GM18868 (cell line): Measurements from ENCODE around the gene IMP4.

Experiments
- ATAC-seq: cut with Tn5 transposase; IDR thresholded peaks from one replicate; pipeline ENCODE4 v1.9.1; 2021; ENCODE audit warnings: mild to moderate bottlenecking, moderate library complexity; ENCODE audit not compliant: unreplicated experiment

IMP4 gene

DNA sequence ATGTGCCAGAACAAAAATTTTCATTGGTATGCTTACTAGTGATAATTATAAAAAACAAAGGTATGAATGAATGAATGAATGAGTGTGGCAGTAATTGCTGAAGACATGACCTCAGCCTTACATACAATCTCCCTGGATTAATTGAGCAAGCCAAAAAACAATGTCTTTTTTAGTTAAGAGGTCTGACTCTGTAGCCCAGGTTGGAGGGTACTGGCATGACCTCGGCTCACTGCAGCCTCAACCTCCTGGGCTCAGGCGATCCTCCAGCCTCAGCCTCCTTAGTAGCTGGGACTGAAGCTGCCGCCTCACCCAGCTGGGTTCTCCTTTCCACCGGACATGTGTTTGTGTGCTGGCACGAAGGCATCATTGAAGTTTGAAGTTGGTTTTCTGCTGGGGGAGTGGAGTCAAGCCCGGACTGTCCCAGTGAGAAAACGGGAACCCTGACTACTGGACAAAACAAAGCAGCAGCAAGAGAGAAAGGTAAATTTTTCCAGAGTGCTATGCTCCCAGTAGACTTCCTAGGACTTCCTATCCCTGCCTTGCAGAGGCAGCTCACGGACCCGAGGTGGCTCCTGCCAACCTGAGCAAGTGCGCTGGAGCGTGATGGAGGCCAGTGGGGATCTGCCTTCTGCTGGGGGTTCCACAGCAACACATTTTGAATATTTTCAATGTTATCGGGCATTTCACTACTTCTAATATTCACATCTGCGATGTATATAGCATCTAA is 6.4 kb upstream of the IMP4 start:
- ATAC-seq: no peak

DNA sequence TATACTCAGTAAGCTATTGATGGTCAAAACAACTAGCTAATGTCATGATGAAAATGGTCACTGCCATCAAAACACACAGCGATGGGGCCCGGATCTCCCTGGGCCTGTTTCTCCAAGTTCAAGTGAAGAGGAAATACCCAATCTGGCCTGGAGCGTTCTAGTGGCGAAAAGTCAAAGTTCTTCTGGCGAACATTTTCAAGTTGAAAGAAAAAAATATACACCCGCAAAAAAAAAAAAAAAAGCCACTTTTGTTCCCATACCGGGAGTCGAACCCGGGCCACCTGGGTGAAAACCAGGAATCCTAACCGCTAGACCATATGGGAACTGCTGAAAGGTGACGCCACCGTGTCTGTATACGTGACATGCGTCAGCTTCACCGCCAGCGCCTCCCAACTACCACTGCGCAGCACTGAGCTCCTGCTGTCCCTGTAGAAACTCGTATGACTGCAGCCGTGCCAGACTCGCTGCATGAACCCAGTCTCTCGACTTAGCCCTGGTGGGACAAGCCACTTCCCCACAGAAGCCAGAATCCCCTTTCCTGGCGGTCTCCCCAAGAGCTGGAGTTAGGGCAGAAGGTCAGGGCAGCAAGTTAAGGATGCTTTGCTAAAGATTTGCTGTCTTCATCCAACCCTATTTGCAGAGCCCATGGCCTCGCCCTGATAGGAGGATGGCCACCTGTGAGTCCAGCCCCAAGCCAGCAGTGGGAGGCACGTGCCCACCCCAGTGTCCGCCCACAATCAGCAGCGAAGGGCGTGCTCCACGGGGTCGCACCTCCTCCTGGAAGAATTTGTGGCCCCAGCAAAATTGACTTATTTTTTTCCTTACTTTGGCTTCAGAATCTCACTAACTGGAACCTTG is 5.6 kb upstream of the IMP4 start:
- ATAC-seq: no peak

DNA sequence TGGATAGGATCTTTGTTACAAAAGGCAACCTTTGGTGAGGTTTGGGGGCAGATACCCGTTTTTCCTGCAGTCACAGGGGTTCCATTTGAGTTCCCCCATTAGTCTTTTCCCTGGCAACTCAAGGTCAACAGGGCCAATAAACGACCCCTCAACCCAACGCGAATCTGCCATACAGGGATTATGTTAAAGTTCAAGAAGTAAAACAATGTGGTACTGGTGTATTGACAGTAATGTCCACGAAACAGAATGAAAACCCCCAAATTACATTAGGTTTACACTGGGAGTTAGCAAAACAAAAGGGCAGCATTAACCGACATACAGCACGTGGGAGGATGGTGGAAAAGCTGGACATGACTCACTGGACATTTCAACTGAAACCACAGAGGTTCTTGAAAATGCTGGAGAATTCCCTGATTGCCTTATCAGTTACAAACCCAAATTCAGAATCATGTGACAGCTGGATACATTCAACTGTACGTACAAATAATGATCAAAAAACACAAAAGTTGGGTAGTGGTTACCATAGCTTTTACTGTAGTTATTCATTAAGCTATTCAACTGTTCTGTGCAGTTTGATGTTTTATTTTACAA is 4.9 kb upstream of the IMP4 start:
- ATAC-seq: no peak

DNA sequence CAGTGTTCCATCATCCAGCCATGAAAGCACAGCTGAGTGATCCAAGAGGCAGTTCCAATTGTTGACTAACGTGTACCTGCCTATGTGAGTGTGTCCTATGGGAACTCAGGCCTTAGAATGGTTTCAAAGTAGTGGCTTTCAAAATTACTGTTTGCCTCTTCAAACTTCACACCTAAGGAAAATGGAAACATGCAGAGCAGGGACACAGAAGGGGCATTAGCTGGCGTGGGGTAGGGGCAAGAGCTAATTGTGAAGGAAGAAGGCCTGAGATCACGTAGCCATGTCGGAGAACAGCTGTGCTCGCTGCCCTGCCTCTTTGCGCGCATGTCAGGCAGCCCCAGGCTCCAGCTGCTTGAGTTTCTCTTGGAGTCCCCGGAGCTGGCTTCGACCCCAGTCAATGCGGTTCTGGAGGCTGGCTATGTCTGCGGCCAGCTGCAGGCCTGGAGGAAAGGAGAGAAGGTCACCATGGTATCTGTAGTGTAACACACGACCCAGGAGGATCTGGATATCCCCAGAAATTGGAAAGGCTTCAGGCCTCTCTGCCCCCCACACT is 3.8 kb upstream of the IMP4 start:
- ATAC-seq: no peak

DNA sequence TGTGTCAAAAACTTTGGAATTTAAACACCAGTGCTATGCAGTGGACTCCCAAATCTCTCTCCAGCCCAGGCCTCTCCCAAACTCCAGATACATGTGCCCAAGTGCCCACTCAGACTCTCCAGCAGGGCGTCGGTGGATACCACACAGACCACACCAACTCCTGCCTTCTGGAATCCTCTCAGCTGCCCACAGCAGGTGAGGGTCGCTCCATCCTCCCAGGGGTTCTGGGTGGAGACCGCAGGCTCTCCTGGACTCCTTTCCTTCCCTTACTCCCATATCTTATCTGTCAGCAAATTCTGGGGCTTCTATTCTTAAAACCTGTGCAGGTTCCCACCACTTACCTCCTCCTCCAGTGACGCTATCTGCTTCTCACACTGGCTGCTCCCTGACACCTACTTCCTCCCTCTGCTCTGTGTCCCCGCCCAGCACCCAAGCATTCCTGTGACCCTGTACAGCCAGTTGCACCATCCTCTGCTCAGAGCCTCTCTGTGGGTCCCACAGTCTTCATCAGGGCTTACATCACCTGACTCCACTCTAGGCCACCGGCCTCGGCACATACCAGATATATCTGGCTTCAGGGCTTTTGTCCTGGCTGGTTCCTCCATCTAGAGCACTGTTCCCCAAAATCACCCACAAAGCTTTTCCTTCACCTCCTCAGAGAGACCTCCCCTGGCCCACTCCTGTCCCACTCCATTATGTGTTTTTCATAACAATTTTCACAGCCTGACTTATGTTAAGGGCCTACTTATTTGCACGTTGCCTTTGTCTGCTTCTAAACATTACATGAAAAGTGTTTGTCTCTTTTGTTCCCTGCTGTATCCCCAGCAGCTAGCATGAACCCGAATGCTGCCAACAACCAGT is 2.6 kb upstream of the IMP4 start:
- no peak for ATAC-seq

DNA sequence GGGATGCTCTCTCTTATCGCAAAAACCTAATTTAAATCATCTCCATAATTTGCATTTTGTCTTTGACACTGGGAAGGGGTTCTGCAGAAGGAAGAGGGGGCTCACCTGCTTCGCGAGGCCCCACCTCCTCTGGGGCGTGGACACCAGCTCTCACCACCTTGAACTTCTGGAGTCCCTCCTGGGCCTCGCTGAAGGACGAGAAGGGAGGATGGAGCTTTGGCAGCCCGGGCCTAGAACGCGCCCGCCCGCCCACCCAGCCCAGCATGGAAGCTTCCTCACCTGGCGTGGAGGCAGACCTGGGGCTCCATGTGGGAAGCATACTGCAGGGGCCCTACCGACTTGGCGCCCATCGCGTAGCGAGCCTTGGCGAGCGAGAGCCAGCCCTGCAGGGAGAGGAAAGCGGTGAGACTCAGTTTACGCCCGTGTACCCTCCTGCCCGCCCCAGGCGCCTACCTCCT is 1.1 kb upstream of the IMP4 start:
- ATAC-seq: peak; percentile 1

DNA sequence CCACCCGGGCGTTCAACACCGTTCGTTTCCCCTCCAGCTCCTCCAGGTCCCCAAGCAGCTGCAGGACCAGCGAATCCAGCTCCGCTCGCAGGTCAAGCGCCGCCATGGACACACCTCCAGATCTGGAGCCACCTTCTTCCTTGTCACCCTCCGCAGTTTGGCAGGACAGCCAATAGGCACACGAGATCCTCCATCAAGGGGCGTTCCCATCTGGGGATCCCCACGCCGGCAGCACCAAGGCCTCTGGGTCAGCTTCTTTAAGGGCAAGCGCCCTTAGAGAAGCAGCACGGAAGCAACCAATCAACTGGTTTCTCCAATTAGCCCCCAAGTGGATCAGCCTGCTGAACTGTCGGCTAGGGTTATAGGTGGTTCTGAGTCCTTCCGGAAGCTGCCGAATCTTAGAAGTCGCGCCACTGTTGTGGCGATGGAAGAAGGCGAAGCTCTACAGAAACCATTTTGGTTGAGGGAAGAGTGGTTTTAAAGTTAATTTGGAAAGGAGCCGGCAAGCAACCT is 621 bp upstream of the IMP4 start:
- ATAC-seq: peak; percentile 78

DNA sequence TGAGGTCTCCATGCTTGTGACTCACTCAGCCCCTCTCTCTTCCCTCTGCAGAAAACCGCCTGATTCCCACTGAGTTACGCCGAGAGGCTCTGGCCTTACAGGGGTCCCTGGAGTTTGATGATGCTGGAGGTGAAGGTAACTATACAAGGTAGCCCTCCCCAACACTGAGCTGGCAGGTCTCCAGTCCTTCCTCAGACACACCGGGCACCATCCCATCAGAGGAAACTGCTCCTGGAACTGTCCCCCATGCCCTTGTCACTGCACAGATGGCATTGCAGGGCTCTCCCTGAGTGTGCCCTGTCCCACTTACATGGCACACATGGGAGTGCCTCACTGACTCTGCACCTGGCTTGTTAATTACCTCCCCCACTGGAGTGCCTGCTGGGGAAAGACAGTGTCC is 1.9 kb downstream of the IMP4 start:
- ATAC-seq: no peak

DNA sequence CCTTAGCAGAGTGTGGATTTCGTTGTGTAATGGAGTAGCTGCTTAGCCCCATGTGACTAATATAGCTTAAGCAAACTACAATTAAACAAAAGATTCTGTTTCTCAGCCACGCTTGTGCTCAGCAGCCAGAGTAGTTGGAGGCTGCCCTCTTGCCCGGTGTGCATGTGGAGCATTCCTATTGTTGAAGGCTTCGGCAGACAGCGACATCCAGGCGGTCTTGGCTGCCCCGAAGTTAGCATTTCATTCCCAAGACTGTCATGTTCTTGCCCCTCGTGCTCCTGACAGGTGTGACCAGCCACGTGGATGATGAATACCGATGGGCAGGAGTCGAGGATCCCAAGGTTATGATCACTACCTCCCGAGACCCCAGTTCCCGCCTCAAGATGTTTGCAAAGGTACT is 2.4 kb downstream of the IMP4 start:
- ATAC-seq: no peak

DNA sequence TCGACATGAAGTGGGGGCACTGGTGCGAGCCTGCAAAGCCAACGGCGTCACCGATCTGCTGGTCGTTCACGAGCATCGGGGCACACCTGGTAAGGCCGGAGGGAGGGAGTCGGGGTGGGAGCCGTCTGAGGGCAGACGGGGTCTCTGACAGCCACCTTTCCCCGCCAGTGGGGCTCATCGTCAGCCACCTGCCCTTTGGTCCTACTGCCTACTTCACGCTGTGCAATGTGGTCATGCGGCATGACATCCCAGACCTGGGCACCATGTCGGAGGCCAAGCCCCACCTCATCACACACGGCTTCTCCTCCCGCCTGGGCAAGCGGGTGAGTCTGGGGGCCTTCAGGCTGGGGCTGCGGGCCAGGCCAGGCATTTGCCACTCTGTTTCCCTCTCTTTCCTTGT is 2.9 kb downstream of the IMP4 start:
- no peak for ATAC-seq

DNA sequence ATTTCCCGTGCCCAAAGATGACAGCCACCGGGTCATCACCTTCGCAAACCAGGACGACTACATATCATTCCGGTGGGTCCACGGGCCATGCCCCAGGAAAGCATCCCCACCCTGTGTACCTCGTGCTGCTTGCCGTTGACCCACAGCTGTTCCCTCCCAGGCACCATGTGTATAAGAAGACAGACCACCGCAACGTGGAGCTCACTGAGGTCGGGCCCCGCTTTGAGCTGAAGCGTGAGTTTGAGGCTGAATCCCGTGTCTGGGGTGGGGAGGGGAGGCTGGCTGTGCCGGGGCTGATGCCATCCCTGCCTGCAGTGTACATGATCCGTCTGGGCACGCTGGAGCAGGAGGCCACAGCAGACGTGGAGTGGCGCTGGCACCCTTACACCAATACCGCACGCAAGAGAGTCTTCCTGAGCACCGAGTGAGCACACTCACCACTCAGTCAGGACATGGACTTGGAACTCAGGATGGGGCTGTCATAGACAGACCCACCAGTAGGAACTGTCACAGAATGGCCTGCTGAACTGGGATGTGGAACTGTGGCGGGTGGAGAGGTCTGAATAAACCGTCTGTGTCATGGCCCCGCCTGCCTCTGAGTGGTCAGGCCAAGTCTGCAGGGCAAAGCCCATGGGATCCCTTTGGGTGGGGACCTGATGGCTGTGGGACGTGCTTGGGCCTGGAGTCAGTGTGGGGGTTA is 3.5 kb downstream of the IMP4 start:
- no peak for ATAC-seq

DNA sequence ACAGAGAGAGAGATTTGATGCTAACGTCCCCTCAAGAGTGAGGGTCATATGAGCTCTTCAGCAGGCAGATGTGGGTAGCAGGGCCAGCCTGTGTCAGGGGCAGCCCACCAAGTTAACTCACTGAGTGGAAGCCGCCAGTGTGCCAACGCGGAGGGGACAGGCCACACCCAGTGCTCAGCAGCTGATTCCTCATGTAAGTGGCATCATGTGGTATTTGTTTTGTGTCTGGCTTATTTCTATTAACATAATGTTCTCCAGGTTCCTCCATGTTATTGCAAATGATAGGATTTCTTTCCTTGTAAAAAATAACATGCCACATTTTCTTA is 4.0 kb downstream of the IMP4 start:
- ATAC-seq: no peak

DNA sequence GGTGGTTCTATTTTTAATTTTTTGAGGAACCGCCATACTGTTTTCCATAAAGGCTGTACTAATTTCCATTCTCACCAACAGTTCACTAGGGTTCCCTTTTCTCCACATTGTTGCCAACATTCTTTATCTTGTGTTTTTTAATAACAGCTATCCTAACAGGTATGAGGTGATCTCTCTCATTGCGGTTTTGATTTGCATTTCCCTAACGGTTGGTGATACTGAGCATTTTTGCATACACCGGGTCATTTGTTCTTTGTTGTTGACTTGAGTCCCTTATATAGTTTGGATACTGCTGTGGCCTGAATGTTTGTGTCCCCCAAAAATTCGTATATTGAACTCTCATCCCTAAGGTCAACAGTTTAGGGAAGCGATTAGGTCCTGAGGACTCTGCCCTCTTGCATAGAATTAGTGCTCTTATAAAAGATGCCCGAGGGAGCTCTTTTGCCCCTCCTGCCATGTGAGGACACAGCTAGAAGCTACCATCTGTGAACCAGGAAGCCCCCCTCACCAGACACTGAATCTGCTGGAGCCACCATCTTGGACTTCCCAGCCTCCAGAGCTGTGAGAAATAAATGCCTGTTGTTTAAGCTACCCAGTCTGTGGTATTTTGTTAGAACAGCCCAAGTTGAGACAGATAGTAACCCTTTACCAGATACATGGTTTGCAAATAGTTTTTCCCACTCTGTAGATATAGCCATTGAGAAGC is 4.7 kb downstream of the IMP4 start:
- no peak for ATAC-seq

DNA sequence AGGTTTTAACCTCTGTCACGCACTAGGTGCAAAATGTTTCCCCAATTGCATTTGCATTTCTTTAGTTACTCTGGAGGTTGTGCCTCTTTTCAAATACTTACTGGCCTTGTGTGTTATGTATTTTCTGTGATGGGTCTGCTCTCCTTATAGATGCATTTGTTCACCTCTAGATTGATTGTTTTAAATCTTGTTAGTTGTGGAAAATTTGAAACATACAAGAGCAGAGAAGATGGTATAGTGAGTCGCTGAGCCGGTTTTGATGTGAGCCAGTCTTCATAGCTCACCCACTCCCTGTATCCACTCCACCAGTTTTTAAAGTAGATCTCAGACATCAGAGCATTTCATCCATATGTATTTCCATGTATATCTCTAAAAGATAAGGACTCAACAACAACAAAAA is 6.5 kb downstream of the IMP4 start:
- no peak for ATAC-seq

DNA sequence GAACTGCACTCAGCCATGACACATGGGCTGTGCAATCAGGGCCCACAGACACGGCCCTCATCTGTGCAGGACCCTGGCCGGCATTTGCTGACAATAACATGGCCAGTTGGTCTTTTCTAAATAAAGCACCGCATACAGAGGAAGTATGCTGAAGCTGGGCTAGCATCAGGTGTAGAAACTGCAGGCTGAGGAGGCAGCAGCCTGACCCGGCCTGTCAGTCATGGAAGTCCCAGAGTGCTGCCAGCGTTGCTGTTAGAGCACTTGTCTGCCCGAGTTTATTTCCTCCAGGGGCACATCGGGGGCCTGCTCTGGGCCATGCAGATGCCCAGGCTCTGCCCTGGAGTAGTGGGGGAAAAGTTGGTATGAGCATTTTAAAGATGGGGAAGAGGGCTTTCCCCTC is 9.0 kb downstream of the IMP4 start:
- no peak for ATAC-seq

DNA sequence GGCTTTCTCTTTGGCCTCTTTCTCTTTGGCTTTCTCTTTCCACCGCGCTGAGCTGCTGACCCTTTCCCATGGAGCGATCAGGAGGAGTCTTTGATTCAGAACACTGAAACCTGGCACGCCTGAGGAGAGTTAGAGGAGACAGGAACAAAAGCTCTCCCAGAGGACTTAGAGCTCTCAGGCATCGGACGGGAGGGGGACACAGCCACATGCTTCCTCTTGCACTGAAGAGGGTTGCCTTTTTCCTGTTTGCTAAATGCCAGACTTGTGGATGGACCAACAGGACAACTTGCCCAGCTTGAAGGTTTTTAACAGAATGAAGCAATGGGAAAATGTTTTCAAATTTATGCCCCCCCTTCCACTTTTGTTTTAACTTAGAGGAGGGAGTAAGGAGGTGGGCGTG is 9.5 kb downstream of the IMP4 start:
- ATAC-seq: no peak

DNA sequence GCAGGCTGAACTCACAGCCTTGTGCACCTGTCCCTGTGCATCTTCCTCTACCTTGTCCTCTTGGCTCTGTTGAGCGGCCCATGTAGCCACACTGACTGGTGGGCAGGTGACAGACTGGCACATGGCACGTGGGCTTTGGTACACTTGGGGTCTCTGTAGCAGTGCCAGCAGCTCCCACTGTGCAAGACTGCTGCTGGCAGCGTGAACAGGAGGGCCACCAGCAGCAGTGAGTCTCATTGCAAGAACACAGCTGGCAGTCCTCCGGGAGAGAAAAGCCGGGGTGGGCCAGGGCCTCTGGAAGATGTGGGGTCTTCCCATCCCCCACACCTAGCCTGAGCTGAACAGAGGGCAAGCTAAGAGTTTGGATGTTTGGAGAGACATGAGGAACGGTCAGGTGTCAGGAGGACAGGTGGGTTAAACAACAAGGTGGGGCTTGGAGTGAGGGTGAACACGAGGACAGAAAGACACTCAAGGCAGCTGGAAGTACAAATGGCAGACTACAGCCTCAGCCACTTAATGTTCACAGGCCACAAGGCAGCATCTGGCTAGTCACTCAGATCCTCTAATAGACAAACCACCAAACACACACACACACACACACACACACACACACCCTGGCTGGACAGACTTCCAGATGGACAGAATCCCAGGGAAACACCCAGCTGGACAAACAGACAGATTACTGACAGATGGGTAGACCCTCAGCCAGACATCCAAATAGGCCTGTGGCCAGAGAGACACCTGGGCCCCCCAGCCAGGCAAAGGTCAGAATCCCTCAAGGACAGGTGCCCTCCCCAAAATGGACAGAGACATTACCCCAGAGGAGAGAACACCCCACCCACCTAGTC is 10.8 kb downstream of the IMP4 start:
- no peak for ATAC-seq

DNA sequence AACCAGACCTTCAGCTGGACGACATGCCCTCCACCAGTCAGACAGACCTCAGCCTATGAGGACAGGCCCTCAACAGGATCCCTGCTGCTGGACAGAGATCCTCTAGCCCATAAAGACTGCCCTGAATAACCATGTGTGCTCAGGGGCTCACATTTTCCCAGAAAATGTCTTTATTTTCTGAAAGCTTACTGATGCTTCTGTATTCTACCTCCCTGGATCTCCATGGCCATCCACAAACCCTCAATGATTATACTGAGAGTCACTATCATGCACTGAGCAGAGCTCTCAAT is 11.4 kb downstream of the IMP4 start:
- no peak for ATAC-seq

DNA sequence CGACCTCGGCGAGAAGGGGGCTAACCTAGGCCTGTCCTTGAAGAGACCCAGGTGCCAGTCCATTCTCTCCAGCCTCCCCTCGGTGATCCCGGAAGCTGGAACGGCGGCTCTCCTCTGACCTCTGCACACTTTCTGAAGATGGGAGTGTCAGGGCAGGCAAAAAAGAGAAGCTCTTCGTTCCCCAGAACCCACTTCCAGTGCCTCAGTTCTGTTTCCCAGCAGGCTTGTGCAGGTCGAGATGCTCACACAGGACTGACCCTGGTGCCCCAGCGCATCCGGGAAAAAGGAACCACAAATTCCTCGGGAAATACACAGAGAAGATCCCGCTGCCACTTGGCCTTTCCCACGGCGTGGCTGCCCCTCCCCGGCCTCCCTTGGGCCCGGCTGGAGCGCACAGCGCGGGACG is 12.5 kb downstream of the IMP4 start:
- no peak for ATAC-seq
